Stimulated activated CD4-positive, alpha-beta T cell treated with anti-CD3 and anti-CD28 coated beads, Interleukin-12 subunit alpha, Interleukin-12 subunit beta, amount 100 ng/mL, for 24 hours (primary cell): ENCODE measurements around the gene DENND2A.
"Not testable (repeated sequence)": the region's sequence is repeated elsewhere in the genome, so short reads cannot be mapped to it uniquely, and the experiment has no call there.

Experiments
- DNase-seq, 2 experiments: peaks; one replicate each; pipeline ENCODE4 v3.0.0-alpha.2; 2020; ENCODE audit warnings: low read depth in 2 of 2

Gene DENND2A

GRCh38 chr7:140587243-140587642 is 53.4 kb downstream of the DENND2A start:
- no peak for DNase-seq

GRCh38 chr7:140586516-140586915 is 54.1 kb downstream of the DENND2A start:
- DNase-seq, result no peak

GRCh38 chr7:140585333-140585732 is 55.3 kb downstream of the DENND2A start:
- no peak for DNase-seq

- no peak for DNase-seq
Measured at GRCh38 chr7:140584195-140584851, 56.3 kb downstream of the DENND2A start.

GRCh38 chr7:140581411-140581810 is 59.2 kb downstream of the DENND2A start:
- DNase-seq, result no peak

GRCh38 chr7:140577651-140578050 is 63.0 kb downstream of the DENND2A start:
- DNase-seq, result no peak

GRCh38 chr7:140576589-140576988 is 64.0 kb downstream of the DENND2A start:
- no peak for DNase-seq

GRCh38 chr7:140571538-140572122 is 69.0 kb downstream of the DENND2A start:
- DNase-seq, result no peak

GRCh38 chr7:140570120-140570519 is 70.5 kb downstream of the DENND2A start:
- DNase-seq, result no peak

- DNase-seq, result no peak
Measured at GRCh38 chr7:140568021-140568813, 72.4 kb downstream of the DENND2A start.

GRCh38 chr7:140566186-140566585 is 74.4 kb downstream of the DENND2A start:
- not testable (repeated sequence) for DNase-seq

GRCh38 chr7:140565761-140566160 is 74.9 kb downstream of the DENND2A start:
- DNase-seq, result not testable (repeated sequence)

- DNase-seq, result no peak
Measured at GRCh38 chr7:140564643-140565042, 76.0 kb downstream of the DENND2A start.

GRCh38 chr7:140562926-140563481 is 77.6 kb downstream of the DENND2A start:
- DNase-seq, result no peak

- DNase-seq, result no peak
Measured at GRCh38 chr7:140559410-140559809, 81.2 kb downstream of the DENND2A start.

GRCh38 chr7:140557809-140558518 is 82.6 kb downstream of the DENND2A start:
- no peak for DNase-seq

- DNase-seq, result no peak
Measured at GRCh38 chr7:140557069-140557468, 83.5 kb downstream of the DENND2A start.

- not testable (repeated sequence) for DNase-seq
Measured at GRCh38 chr7:140553236-140553635, 87.4 kb downstream of the DENND2A start.

- DNase-seq, result no peak
Measured at GRCh38 chr7:140552240-140552679, 88.4 kb downstream of the DENND2A start.

- no peak for DNase-seq
Measured at GRCh38 chr7:140551355-140552239, 89.0 kb downstream of the DENND2A start.

GRCh38 chr7:140546947-140547346 is 93.7 kb downstream of the DENND2A start:
- no peak for DNase-seq
